SK-N-SH treated with all-trans-retinoic acid at 6 μM for 48 hours (cell line): ENCODE measurements around the gene PBX3.

ENCODE experiments used
- ATAC-seq: fragments of 200-7000 bp; cut with Tn5 transposase; 3 replicates; pipeline ENCODE4 v1.9.1; 2020; ENCODE audit warnings: mild to moderate bottlenecking, moderate library complexity
- ARNTL ChIP-seq: fragments of 450-650 bp; formaldehyde crosslinking; IDR thresholded peaks from 2 replicates; pipeline ENCODE4 v1.5.0; 2020; ENCODE audit warnings: low read depth, mild to moderate bottlenecking, moderate library complexity, borderline replicate concordance
- CREB5 ChIP-seq: fragments of 250-450 bp; sonication (Bioruptor Pico); IDR thresholded peaks from 2 replicates; pipeline ENCODE4 v1.5.1; 2020; ENCODE audit warnings: low read depth, mild to moderate bottlenecking, moderate library complexity
- CSDC2 ChIP-seq: fragments of 250-450 bp; sonication (Bioruptor Pico); IDR thresholded peaks from 2 replicates; pipeline ENCODE4 v1.5.0; 2020; ENCODE audit warnings: mild to moderate bottlenecking, moderate library complexity
- CSRNP3 ChIP-seq: fragments of 250-450 bp; sonication (Bioruptor Pico); IDR thresholded peaks from 2 replicates; pipeline ENCODE4 v1.5.1; 2021; ENCODE audit warnings: mild to moderate bottlenecking, moderate library complexity
- ESRRG ChIP-seq: fragments of 250-450 bp; sonication (Bioruptor Pico); IDR thresholded peaks from 2 replicates; pipeline ENCODE4 v1.6.1; 2021; ENCODE audit warnings: mild to moderate bottlenecking
- GLIS3 ChIP-seq: fragments of 250-450 bp; sonication (Bioruptor Pico); IDR thresholded peaks from 2 replicates; pipeline ENCODE4 v1.5.0; 2020; ENCODE audit warnings: mild to moderate bottlenecking, moderate library complexity
- ISL1 ChIP-seq: fragments of 250-450 bp; sonication (Bioruptor Pico); IDR thresholded peaks from 2 replicates; pipeline ENCODE4 v2.1.2; 2022; ENCODE audit warnings: mild to moderate bottlenecking, moderate library complexity
- OSR1 ChIP-seq: fragments of 250-450 bp; sonication (Bioruptor Pico); IDR thresholded peaks from 2 replicates; pipeline ENCODE4 v1.8.0; 2022; ENCODE audit warnings: moderate library complexity, mild to moderate bottlenecking, inconsistent platforms
- PATZ1 ChIP-seq: fragments of 250-450 bp; sonication (Bioruptor Pico); IDR thresholded peaks from 2 replicates; pipeline ENCODE4 v1.8.0; 2020; ENCODE audit warnings: mild to moderate bottlenecking, moderate library complexity, borderline replicate concordance
- POU6F1 ChIP-seq: fragments of 250-450 bp; sonication (Bioruptor Pico); IDR thresholded peaks from 2 replicates; pipeline ENCODE4 v1.8.0; 2021; ENCODE audit warnings: low read depth, mild to moderate bottlenecking, moderate library complexity, borderline replicate concordance
- PPARA ChIP-seq: fragments of 250-450 bp; sonication (Bioruptor Pico); IDR thresholded peaks from 2 replicates; pipeline ENCODE4 v1.5.0; 2020; ENCODE audit warnings: mild to moderate bottlenecking, borderline replicate concordance
- SNAI2 ChIP-seq: fragments of 250-450 bp; sonication (Bioruptor Pico); IDR thresholded peaks from 2 replicates; pipeline ENCODE4 v1.5.0; 2020; ENCODE audit warnings: mild to moderate bottlenecking, moderate library complexity
- TOX ChIP-seq: fragments of 250-450 bp; sonication (Bioruptor Pico); IDR thresholded peaks from 2 replicates; pipeline ENCODE4 v1.8.0; 2021; ENCODE audit warnings: mild to moderate bottlenecking, moderate library complexity, borderline replicate concordance
- TSHZ2 ChIP-seq: fragments of 250-450 bp; sonication (Bioruptor Pico); IDR thresholded peaks from 2 replicates; pipeline ENCODE4 v1.5.0; 2020; ENCODE audit warnings: mild to moderate bottlenecking, moderate library complexity
- ZC3H10 ChIP-seq: fragments of 250-450 bp; sonication (Bioruptor Pico); IDR thresholded peaks from 2 replicates; pipeline ENCODE4 v1.5.1; 2021; ENCODE audit warnings: mild to moderate bottlenecking, moderate library complexity
- ZFP3 ChIP-seq: fragments of 250-450 bp; sonication (Bioruptor Pico); IDR thresholded peaks from 2 replicates; pipeline ENCODE4 v1.5.0; 2020; ENCODE audit warnings: mild to moderate bottlenecking, moderate library complexity
- ZNF565 ChIP-seq: fragments of 450-650 bp; formaldehyde crosslinking; conservative IDR thresholded peaks from 2 replicates; pipeline ENCODE4 v1.5.0; 2020; ENCODE audit warnings: low read depth, mild to moderate bottlenecking, moderate library complexity
- ZNF70 ChIP-seq: fragments of 450-650 bp; formaldehyde crosslinking; IDR thresholded peaks from 2 replicates; pipeline ENCODE4 v1.5.0; 2020; ENCODE audit warnings: mild to moderate bottlenecking, moderate library complexity
- ZNF8 ChIP-seq: fragments of 450-650 bp; formaldehyde crosslinking; IDR thresholded peaks from 2 replicates; pipeline ENCODE4 v1.5.0; 2020; ENCODE audit warnings: mild to moderate bottlenecking, moderate library complexity

Gene PBX3

GRCh38 chr9:125757834-125758233 is 10.7 kb downstream of the PBX3 start:
- no peak for ATAC-seq
- no peak for TF ChIP-seq ESRRG
- no peak for TF ChIP-seq POU6F1
- TF ChIP-seq ZC3H10 (CRISPR knock-in tag) = no peak
- no peak for TF ChIP-seq ARNTL (CRISPR knock-in tag)
- TF ChIP-seq ZNF565 (CRISPR knock-in tag) = no peak
- no peak for TF ChIP-seq CREB5
- no peak for TF ChIP-seq TSHZ2
- TF ChIP-seq GLIS3 (CRISPR knock-in tag) = no peak

- peak; percentile 64 for ATAC-seq
- no peak for TF ChIP-seq ZFP3 (CRISPR knock-in tag)
- no peak for TF ChIP-seq ZNF8
- no peak for TF ChIP-seq TSHZ2
- no peak for TF ChIP-seq ZC3H10 (CRISPR knock-in tag)
- no peak for TF ChIP-seq CSRNP3 (CRISPR knock-in tag)
- TF ChIP-seq ISL1 (CRISPR knock-in tag) = no peak
- TF ChIP-seq CSDC2 (CRISPR knock-in tag) = no peak
- TF ChIP-seq ZNF70 (CRISPR knock-in tag) = no peak
- no peak for TF ChIP-seq OSR1 (CRISPR knock-in tag)
- TF ChIP-seq POU6F1 = no peak
- TF ChIP-seq ARNTL (CRISPR knock-in tag) = no peak
- TF ChIP-seq PATZ1 (CRISPR knock-in tag) = no peak
- no peak for TF ChIP-seq SNAI2 (CRISPR knock-in tag)
- TF ChIP-seq GLIS3 (CRISPR knock-in tag) = no peak
- TF ChIP-seq PPARA (CRISPR knock-in tag) = no peak
- TF ChIP-seq CREB5 = no peak
- no peak for TF ChIP-seq TOX (CRISPR knock-in tag)
These were observed 12.0 kb downstream of the PBX3 start for GRCh38 chr9:125758986-125759763.
